Esophagus squamous epithelium (tissue), 5 donors: ENCODE results near the gene PIH1D1. TPM values are rescaled to one million over a fixed set of nuclear protein-coding genes. Genes with fewer than 3 reads are reported as not detected.

Source experiments
- DNase-seq: peaks from one replicate; lab custom pipeline; 2025; lab: John Stamatoyannopoulos, UW
- H3K27ac ChIP-seq, 4 donors: fragments of 200-600 bp; sonication (generic); one replicate each; pipeline ENCODE4 v1.5.1; 2016 to 2019; ENCODE audit warnings: mild to moderate bottlenecking in 1 of 4
- H3K27me3 ChIP-seq, 4 donors: fragments of 200-600 bp; sonication (generic); 1 replicate in 3 of 4; 2 replicates in 1 of 4; pipeline versions ENCODE4 v1.5.1 to v1.6.0; 2017 to 2021; ENCODE audit warnings: antibody characterized with exemption in 1 of 4
- H3K36me3 ChIP-seq, 3 donors: fragments of 200-600 bp; sonication (generic); one replicate each; pipeline ENCODE4 v1.5.1; 2016 to 2019
- H3K4me1 ChIP-seq, 3 donors: fragments of 200-600 bp; sonication (generic); one replicate each; pipeline ENCODE4 v1.5.1; 2017 to 2019
- H3K4me3 ChIP-seq, 4 donors: fragments of 200-600 bp; sonication (generic); 1 replicate in 3 of 4; 2 replicates in 1 of 4; pipeline ENCODE4 v1.5.1; 2016 to 2019; ENCODE audit warnings: mild to moderate bottlenecking in 2 of 4, moderate library complexity in 1 of 4
- H3K9me3 ChIP-seq, 3 donors: fragments of 200-600 bp; sonication (generic); one replicate each; pipeline ENCODE4 v1.5.1; 2016 to 2019
- POLR2A ChIP-seq, 4 donors: fragments of 450-650 bp; IDR thresholded peaks; one replicate each; pipeline ENCODE4 v1.6.1; 2017; ENCODE audit warnings: antibody characterized with exemption in 4 of 4, mild to moderate bottlenecking in 4 of 4, moderate library complexity in 3 of 4
- WGBS, 2 donors: methylation state at CpG; one replicate each; pipeline ENCODE4 v1.1.5; 2018; 5-methylcytosine and 5-hydroxymethylcytosine counted together
- intact Hi-C: fragments of 100-400 bp; cut with DNase I; formaldehyde crosslinking; loops from one replicate; pipeline ENCODE4 v1.15.0; 2022
- total RNA-seq, 4 donors: library from RNA; depleted of rRNA; stranded (reverse); fragments of >200 nt; gene quantifications; one replicate each; pipeline ENCODE4 v1.1.0, GENCODE V29; 2016
- TF ChIP-seq, protein P1 (sequence below), 6 experiments: fragments of 450-650 bp in 4 of 6; fragments of 200-600 bp in 2 of 6; sonication (generic) in 2 of 6; IDR thresholded peaks; one replicate each; pipeline ENCODE4 v1.5.1; 2016 to 2019; ENCODE audit warnings: antibody characterized with exemption in 6 of 6, mild to moderate bottlenecking in 4 of 6, moderate library complexity in 4 of 6
- donor health status: DM: yes; HTN: yes; CAD: no.

PIH1D1 gene
- total RNA-seq, 4 donors from 2014 or later: 54.4 to 91.2 (median 67.2) TPM

DNA sequence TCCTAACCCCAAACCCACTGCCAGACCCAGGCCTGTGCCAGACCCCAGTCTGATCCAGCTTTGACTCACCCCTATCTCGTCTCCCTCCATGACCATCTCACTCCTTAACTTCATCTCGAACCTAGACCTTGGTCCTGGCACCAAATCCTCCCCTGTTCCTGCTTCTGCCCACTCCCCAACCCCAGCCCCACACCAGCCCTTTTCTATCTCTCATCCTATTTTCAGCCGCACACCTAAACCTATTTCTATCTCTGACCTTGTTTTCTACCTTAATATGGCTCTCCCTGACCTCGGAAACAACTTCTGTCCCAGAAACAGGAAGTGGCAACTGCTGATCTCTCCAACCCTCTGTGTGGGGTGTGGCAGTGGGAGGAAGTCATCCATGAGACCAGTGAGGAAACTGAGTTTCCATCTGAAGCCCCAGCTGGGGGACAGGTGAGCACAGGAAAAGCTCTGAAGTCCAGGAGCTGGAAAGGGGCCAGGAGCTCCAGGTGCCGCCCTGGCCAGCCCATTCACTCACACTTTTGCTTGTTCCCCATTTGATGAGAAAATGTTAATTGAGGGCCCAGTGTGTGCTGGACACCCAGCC lies 42.1 kb downstream of the PIH1D1 start:
- DNase-seq: no peak
- no peak overlapping the region for H3K27ac ChIP-seq
- TF ChIP-seq POLR2A (IDR thresholded peaks at IDR 0.05): no peak
- TF ChIP-seq, protein P1, sequence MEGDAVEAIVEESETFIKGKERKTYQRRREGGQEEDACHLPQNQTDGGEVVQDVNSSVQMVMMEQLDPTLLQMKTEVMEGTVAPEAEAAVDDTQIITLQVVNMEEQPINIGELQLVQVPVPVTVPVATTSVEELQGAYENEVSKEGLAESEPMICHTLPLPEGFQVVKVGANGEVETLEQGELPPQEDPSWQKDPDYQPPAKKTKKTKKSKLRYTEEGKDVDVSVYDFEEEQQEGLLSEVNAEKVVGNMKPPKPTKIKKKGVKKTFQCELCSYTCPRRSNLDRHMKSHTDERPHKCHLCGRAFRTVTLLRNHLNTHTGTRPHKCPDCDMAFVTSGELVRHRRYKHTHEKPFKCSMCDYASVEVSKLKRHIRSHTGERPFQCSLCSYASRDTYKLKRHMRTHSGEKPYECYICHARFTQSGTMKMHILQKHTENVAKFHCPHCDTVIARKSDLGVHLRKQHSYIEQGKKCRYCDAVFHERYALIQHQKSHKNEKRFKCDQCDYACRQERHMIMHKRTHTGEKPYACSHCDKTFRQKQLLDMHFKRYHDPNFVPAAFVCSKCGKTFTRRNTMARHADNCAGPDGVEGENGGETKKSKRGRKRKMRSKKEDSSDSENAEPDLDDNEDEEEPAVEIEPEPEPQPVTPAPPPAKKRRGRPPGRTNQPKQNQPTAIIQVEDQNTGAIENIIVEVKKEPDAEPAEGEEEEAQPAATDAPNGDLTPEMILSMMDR (IDR thresholded peaks at IDR 0.05): no peak
- H3K36me3 ChIP-seq: no peaks in the 10 kb centered on the region
- WGBS, 2 donors: 63 to 76% methylated on average over 5 of the region's 5 CpGs
- H3K4me1 ChIP-seq: no peaks in the 10 kb centered on the region
- H3K9me3 ChIP-seq: no peaks in the 10 kb centered on the region
- intact Hi-C loops: no loop called here
- H3K27me3 ChIP-seq: no peaks in the 10 kb centered on the region
- no peak overlapping the region for H3K4me3 ChIP-seq

DNA sequence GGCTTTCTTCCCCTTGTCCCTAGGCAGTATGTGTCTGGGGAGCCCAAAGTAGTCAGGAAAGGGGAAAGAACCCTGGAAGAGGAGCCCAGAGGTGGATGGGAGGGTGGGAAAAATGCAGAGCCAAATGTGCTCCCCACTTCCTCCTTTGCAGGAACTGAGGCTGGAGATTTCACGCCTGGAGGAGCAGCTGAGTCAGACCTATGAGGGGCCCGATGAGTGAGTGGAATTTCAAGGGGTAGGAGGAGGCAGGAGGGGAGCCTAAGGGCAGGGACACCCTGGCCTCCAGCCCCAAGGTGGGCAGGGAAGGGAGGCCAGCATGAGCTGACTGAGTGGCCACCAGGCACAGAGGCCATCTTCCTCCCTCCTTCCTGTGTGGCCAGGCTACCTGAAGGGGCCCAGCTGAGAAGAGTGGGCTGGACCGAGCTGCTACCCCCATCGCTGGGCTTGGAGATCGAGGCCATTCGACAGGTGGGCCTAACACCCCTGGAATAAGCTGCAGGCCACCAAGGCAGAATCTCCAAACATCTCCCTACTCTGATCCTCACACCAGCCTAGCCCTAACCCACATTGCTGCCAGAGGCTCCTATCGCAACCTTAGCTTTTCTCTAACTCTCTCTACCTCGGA lies 42.7 kb downstream of the PIH1D1 start:
- Histone ChIP-seq H3K27ac (no peak overlapping the region), H3K27me3 (no peaks in the 10 kb centered on the region), H3K36me3 (no peaks in the 10 kb centered on the region), H3K4me3 (no peak overlapping the region), H3K4me1 (no peaks in the 10 kb centered on the region), H3K9me3 (no peaks in the 10 kb centered on the region)
- intact Hi-C loops: no loop called here
- 61 to 72% methylated on average over 6 to 8 of the region's 8 CpGs for WGBS, 2 donors
- TF ChIP-seq, protein P1 (IDR thresholded peaks at IDR 0.05): no peak
- TF ChIP-seq POLR2A (IDR thresholded peaks at IDR 0.05): no peak
- DNase-seq: no peak

DNA sequence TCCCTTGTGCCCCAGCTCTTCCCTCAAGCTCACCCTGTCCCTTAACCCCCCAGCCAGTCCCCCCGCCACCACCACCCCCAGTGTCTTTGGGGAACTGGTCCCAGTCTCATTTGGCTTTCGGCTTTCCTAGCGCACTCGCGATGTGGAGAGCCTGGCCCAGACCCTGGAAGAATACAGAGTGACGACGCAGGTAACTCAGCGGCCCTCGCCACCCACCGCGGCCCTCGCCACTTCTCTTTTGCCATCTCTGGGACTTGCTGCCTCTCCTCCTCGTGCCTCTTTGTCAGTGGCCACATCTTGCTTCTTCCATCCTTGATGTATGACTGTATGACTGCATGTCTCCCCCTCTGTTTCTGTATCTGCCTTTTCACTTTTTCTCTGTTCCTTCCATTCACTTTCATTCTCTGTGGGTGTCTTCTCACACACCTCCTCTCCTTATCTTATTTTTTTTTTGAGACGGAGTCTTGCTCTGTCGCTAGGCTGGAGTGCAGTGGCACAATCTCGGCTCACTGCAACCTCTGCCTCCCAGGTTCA lies 44.1 kb downstream of the PIH1D1 start:
- Histone ChIP-seq H3K27ac (no peak overlapping the region), H3K27me3 (no peaks in the 10 kb centered on the region), H3K36me3 (no peaks in the 10 kb centered on the region), H3K4me1 (no peaks in the 10 kb centered on the region), H3K9me3 (no peaks in the 10 kb centered on the region), H3K4me3 (no peak overlapping the region)
- 85 to 87% methylated on average over 15 to 16 of the region's 16 CpGs for WGBS, 2 donors
- intact Hi-C loops: no loop called here
- TF ChIP-seq, protein P1 (IDR thresholded peaks at IDR 0.05): no peak
- no peak for DNase-seq

DNA sequence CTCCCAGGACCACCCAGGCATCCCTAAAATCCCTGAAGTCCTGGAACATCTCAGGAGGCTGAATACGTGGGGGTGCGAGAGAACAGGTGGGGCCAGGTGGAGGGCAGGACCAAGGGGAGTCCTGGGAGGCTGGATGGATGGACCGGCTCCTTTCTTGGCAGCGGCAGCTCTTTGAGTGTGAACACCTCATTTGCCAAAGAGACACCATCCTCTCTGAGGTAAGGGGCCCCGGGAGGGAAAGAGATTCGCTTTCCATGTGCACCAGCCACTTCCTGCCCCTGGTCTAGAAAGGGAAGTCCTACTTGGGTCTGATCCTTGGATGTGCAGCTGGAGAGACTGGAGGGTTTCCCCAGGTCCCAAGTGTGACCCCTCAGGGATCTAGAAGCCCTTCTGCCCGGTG lies 44.5 kb downstream of the PIH1D1 start:
- Histone ChIP-seq H3K4me3 (no peak overlapping the region), H3K36me3 (no peaks in the 10 kb centered on the region), H3K27me3 (no peaks in the 10 kb centered on the region), H3K4me1 (no peaks in the 10 kb centered on the region), H3K27ac (no peak overlapping the region), H3K9me3 (no peaks in the 10 kb centered on the region)
- whole genome bisulfite sequencing, 2 donors: 61 to 70% methylated on average over 6 to 7 of the region's 7 CpGs
- DNase-seq: no peak
- intact Hi-C loops: no loop called here
- TF ChIP-seq, protein P1 (IDR thresholded peaks at IDR 0.05): no peak
- TF ChIP-seq POLR2A (IDR thresholded peaks at IDR 0.05): no peak

DNA sequence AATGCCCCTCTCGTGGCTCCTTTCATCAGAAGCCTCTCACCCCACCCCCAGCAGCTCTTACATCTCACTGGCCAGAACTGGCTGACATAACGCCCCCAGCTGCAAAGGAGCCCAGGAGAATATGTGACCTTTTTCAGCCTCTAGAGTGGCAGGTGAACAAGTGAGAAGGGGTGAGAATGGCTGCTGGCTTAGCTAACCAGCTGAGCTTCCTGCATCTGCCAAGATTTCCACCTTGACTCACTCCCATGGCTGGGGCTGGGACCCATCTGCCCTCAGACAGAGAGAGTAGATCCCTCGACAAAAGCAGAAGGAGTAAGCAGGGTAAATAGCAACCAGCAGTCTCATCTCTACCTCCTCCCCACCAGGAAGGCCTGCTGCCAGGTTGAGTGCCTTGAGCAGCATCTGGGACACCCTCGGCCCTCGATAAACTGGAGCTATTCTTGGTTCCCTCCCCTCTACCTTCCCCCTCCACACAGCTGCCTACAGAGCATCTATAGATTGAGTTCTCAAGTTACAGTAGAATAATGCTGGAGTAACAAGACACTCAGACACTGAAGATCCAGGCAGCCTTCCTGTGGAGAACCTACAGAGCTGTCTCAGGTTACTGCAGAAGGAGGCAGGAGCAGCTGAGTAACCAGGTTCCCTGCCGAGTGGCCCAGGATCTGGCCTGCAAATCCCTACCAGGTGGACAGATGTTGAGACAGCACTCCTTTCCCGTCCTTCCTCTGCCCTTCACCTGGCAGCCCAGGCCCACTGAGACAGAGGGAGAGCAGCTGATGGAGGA lies 48.0 kb downstream of the PIH1D1 start:
- 47 to 64% methylated on average over 5 to 6 of the region's 7 CpGs for whole genome bisulfite sequencing, 2 donors
- no peak for DNase-seq
- Histone ChIP-seq H3K9me3 (no peaks in the 10 kb centered on the region), H3K27ac (no peak overlapping the region), H3K27me3 (no peaks in the 10 kb centered on the region), H3K4me1 (no peaks in the 10 kb centered on the region), H3K36me3 (no peaks in the 10 kb centered on the region), H3K4me3 (no peak overlapping the region)
- intact Hi-C loops: no loop called here
- TF ChIP-seq, protein P1 (IDR thresholded peaks at IDR 0.05): no peak
- TF ChIP-seq POLR2A (IDR thresholded peaks at IDR 0.05): no peak
